Hematopoietic multipotent progenitor cell treated with erythropoietin and hydrocortisone succinate and interleukin-3 and kit ligand, for 15 days (in vitro differentiated cells): ENCODE results near the gene SLC49A4.

Experiments used
- DNase-seq: peaks from one replicate; pipeline ENCODE4 v3.0.0-alpha.2; 2015; ENCODE audit warnings: low spot score

SLC49A4 gene

DNA sequence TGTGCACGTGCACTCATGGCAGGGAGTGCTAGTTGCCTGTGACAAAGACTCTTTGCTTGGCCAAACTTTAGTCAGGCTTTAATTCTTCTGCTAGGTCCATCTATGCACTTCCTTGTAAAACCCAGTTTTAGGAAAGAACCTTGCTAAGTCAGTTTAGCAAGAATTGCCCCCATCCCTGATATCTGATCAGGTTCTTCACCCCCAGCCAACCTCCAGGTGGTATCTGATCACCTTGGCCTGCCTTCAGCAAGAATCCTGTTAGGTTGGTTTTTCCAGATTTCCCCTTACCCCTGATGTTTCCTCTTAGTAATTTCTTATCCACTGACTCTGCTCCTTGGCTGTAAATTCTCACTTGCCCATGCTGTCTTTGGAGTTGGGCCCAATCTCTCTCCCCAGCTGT is 9.6 kb upstream of the SLC49A4 start:
- no peak for DNase-seq

- DNase-seq: no peak
Measured at GRCh38 chr3:122786066-122786465, 8.8 kb upstream of the SLC49A4 start.

GRCh38 chr3:122787872-122788271 is 7.0 kb upstream of the SLC49A4 start:
- no peak for DNase-seq

DNA sequence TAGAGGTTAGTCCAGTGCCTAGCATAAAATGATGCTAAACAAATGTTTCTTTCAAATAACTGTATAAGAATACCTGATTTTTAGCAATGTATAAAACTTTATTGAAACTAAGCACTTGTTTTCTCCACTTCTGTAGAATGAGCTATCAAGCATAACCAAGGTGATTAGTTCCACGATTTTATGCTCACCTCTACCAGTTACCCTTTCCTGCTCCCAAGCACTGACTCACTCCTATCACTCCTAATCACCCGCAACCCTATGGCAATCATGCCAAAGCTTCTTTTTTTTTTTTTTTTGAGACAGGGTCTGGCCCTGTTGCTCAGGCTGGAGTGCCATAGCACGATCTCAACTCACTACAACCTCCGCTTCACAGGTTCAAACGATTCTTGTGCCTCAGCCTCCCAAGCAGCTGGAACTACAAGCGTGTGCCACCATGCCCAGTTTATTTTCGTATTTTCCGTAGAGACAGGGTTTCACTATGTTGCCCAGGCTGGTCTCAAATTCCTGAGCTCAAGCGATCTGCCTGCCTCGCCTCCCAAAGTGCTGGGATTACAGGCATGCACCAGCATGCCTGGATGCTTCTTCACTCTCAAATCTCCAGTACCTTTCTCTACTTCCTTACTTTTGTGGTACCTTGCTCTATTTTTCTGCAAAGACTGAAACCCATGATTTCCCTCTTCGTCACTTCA is 5.1 kb upstream of the SLC49A4 start:
- DNase-seq: no peak

GRCh38 chr3:122793568-122794416 is 1.1 kb upstream of the SLC49A4 start, which contains the start of gene HSPBAP1:
Gene HSPBAP1 (minus strand): TSS chr3:122793831. CDS start chr3:122793680, 151 bp downstream.
- DNase-seq: peak; percentile 87

GRCh38 chr3:122794483-122794778 is 438 bp upstream of the SLC49A4 start:
- no peak for DNase-seq

- no peak for DNase-seq
Measured at GRCh38 chr3:122795674-122796195, 866 bp downstream of the SLC49A4 start.

DNA sequence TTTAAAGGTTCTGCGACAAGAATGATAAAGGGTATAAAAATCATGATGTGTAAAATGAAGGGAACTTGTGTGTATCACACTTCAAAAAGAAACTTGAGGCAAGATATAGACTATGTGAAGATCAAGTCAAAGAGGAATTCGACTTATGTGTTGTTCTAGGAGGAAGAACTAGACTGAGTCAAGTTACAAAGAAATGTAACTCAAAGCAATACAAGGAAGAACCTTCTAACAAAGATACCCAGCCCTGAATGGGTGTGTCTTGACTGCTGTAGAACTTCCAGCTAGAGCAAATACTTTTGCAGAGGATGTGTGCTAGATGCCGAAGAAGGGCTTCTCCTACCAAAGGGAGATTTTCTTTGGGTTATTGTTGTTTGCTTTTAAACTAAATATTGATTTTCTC is 2.4 kb downstream of the SLC49A4 start:
- no peak for DNase-seq

DNA sequence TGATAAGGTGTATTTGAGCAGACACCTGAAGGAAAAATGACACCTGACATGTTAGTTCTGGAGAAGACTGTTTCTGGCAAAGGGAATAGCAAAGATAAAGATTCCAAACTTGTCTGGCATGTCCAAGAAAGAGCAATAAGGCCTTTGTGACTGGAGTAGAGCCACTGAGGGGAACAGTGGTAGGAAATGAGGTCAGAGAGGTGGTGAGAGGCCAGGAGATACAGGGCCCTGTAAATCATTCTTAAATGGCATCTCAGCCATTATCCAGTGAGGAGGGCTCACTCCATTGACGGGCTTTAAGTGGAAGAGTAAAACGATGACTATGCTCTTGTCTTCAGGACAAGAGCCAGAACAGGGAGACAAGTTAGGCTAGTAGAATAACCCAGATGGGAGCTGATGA is 4.5 kb downstream of the SLC49A4 start:
- DNase-seq: no peak

- no peak for DNase-seq
Measured at GRCh38 chr3:122800031-122800430, 5.2 kb downstream of the SLC49A4 start.

DNA sequence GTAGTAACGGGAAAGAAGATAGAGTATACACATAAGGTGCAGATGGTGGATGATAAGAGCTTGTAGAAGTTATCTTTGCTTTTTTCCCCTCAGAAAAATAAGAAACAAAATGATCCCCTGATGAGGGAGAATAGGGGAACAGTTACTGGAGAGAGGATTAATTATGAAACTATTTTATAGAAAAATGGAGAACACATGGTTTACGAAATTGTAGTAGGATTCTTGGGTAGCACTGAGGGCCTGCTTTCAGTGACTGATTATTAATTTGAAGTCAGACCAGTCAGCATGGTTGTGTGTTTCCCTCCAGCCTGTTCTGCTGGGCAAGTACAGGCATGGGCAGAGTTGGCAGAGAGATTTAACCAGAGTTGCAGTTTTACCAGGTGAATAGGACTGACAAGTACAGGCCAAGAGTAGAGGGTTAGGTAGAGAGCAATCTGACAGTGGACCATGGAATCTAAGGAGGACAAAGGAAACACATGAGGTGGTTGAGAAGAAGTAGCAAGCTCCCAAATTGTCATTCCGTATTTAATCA is 5.9 kb downstream of the SLC49A4 start:
- no peak for DNase-seq

DNA sequence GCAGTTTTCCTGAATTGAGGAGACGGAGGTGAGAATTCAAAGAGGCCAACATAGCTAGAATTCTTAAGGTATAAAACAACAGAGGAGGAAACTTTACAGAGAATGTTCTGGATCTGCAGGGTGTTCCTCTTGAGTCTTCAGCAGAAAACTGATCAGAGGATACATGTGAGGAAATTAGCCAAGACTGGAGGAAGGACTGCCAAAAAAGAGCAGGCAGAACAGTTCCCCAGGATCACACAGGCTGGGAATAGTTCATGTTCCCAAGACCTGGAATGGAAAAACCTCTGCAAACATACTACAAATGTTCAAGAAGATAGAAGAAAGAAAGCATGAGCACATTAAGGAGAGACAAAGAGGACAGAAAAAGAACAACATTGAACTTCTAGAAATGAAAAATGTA is 7.5 kb downstream of the SLC49A4 start:
- no peak for DNase-seq

- no peak for DNase-seq
Measured at GRCh38 chr3:122803977-122804376, 9.1 kb downstream of the SLC49A4 start.

GRCh38 chr3:122810734-122811133 is 15.9 kb downstream of the SLC49A4 start:
- no peak for DNase-seq

DNA sequence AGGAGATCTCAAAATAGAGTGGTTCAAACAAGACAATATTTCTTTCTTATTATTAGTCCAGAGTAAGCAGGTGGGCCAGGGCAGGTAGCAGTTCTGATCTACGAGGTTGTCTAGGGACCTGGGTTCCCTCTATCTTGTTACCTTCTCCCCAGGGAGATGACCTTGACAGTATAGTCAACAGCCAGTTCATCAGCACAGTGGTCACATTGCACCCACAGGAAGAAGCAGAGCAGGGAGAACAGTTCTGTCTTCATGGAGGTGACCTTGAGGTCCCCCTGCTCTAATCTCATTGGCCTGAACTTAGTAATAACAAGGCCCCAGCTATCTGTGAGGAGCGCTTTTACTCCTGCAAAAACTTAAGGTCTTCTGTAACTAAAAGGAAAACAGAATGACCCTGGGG is 21.7 kb downstream of the SLC49A4 start:
- DNase-seq: no peak

- DNase-seq: no peak
Measured at GRCh38 chr3:122824465-122825381, 29.9 kb downstream of the SLC49A4 start.

DNA sequence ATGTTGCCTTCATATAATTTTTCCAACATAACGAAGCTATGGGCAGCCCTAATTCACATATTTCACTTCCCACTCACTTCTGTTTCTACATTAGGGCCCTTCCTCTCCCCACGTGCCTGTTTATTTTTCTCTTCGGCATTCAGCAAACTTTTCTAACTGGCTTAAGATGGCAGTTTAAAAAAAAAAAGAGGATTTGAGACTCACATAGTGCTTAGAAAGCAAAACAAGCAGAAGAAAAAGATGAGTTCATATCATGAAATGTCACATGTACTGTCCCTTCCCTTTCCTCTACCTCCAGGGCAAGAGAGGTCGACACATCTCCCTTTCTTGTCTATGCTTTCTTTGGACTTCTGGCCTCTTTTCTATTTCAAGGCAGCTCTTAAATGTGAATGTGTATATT is 30.6 kb downstream of the SLC49A4 start:
- no peak for DNase-seq

DNA sequence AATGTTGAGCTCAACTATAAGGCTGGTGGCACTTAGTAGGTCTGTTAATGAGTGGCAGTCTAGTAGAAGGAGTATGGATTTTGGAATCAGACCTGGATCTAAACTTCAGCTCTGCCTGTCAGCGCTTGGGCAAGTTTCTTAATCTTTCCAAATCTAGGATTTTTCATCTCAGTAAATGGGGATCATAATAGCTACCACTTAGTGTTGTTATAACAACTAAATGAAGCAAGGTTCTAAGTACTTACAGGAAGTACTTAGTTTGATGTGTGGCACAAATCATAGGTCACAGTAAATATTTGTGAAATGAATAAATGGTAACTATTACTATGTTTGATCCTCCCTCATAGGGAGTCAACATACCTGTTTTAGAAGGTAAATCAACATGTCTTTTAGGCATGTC is 31.4 kb downstream of the SLC49A4 start:
- no peak for DNase-seq

- DNase-seq: no peak
Measured at GRCh38 chr3:122828281-122828680, 33.4 kb downstream of the SLC49A4 start.

DNA sequence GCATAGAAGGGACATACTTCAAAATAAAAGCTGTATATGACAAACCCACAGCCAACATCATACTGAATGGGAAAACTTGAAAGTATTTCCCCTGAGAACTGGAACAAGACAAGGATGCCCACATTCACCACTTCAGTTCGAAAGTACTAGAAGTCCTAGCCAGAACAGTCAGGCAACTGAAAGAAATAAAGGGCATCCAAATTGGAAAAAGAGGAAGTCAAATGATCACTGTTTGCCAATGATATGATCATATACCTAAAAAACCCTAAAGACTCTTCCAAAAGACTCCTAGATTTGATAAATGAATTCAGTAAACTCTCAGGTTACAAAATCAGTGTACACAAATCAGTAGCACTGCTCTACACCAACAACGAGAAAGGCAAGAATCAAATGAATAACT is 40.7 kb downstream of the SLC49A4 start:
- DNase-seq: no peak

DNA sequence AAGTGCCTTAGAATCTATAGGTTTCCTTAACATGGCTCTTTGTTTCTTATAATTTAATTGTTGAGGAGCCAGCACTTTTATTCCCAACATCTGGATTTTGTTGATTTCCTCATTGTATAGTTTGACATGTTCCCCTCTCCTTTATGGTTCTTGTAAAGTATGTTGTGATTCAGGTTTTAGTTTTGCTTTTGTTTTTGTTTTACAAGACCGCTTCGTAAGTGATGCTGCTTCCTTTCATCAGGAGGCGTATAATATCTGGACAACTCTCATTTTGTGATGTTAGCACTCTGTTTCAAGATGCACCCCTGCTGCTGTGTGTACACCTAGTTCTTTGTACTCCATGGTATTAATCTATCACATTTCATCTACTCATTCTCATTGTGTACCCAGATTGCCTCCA is 48.7 kb downstream of the SLC49A4 start:
- DNase-seq: no peak

- DNase-seq: no peak
Measured at GRCh38 chr3:122857019-122857418, 62.1 kb downstream of the SLC49A4 start.
